DND-41 (cell line): Measurements from ENCODE around the gene SIPA1L3.

Experiments used
- ATAC-seq: fragments of 200-7000 bp; cut with Tn5 transposase; 3 replicates; pipeline ENCODE4 v1.9.1; 2021; ENCODE audit warnings: low read depth; ENCODE audit not compliant: insufficient read depth
- DNase-seq: peaks from one replicate; pipeline ENCODE4 v3.0.0-alpha.2; 2020
- H2AFZ ChIP-seq: 2 replicates; pipeline ENCODE4 v1.6.0; 2012; ENCODE audit warnings: low read depth, low read length
- H3K27ac ChIP-seq: 2 replicates; pipeline ENCODE4 v1.5.1; 2012; ENCODE audit warnings: low read length, inconsistent platforms
- H3K27me3 ChIP-seq: fragments of 200-600 bp; sonication (generic); 2 replicates; pipeline ENCODE4 v1.6.0; 2012; ENCODE audit warnings: low read length, mild to moderate bottlenecking, inconsistent platforms; ENCODE audit not compliant: insufficient read depth, poor library complexity
- H3K36me3 ChIP-seq: 2 replicates; pipeline ENCODE4 v1.5.1; 2012; ENCODE audit warnings: low read length, inconsistent platforms; ENCODE audit not compliant: insufficient read depth
- H3K4me1 ChIP-seq: 2 replicates; pipeline ENCODE4 v1.5.1; 2012; ENCODE audit warnings: mild to moderate bottlenecking, low read length; ENCODE audit not compliant: insufficient read depth
- H3K4me2 ChIP-seq: 2 replicates; pipeline ENCODE4 v1.6.0; 2012; ENCODE audit warnings: mild to moderate bottlenecking, moderate library complexity, low read length, inconsistent platforms; ENCODE audit not compliant: insufficient read depth
- H3K4me3 ChIP-seq, 2 experiments: fragments of 200-600 bp in 1 of 2; shearing (Covaris generic) in 1 of 2; 2 replicates each; pipeline ENCODE4 v1.5.1; 2012 to 2016; ENCODE audit warnings: inconsistent platforms in 2 of 2, low read length in 2 of 2, mild to moderate bottlenecking in 2 of 2, low read depth in 1 of 2, moderate library complexity in 1 of 2
- H3K79me2 ChIP-seq: 2 replicates; pipeline ENCODE4 v1.6.0; 2012; ENCODE audit warnings: low read length, inconsistent platforms; ENCODE audit not compliant: insufficient read depth
- H3K9ac ChIP-seq: 2 replicates; pipeline ENCODE4 v1.6.0; 2012; ENCODE audit warnings: low read depth, mild to moderate bottlenecking, inconsistent platforms, low read length, moderate library complexity
- H3K9me3 ChIP-seq: 2 replicates; pipeline ENCODE4 v1.5.1; 2012; ENCODE audit warnings: low read length, moderate library complexity, mild to moderate bottlenecking, inconsistent platforms; ENCODE audit not compliant: insufficient read depth, severe bottlenecking
- H4K20me1 ChIP-seq: 2 replicates; pipeline ENCODE4 v1.6.0; 2012; ENCODE audit warnings: low read length; ENCODE audit not compliant: insufficient read depth
- EZH2 ChIP-seq: IDR thresholded peaks from 3 replicates; pipeline ENCODE4 v1.6.1; 2012; ENCODE audit warnings: borderline replicate concordance, low read depth, mild to moderate bottlenecking, moderate library complexity, low read length, inconsistent platforms; ENCODE audit not compliant: severe bottlenecking
- TF ChIP-seq, protein P1 (sequence below): IDR thresholded peaks from 2 replicates; pipeline ENCODE4 v1.5.1; 2012; ENCODE audit warnings: borderline replicate concordance, low read length, moderate library complexity, mild to moderate bottlenecking; ENCODE audit not compliant: poor library complexity, severe bottlenecking; ENCODE audit errors: extremely low read depth

The SIPA1L3 gene

DNA sequence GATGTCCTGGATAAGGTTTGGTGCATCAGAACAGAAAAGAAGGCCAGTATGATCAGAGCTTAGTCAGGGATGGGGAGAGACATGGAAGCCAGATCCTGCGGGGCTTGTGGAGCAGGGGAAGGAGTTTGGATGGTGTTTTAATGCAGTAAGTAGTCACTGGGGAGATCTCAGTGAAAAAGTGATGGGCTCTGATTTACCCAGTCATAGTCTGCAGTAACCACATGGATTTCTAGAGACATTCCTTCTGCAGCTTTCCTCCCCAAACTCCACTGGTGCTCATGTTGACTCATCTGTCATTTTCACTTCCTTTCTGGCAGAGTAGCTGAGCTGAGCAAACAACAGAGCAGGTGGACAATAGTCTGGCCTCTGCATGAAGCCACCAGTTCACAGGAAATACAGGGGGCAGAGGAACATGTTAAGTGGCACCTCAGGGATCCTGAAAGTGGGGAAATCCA is 172.9 kb downstream of the SIPA1L3 start:
- Histone ChIP-seq H3K4me3 (no peak overlapping the region), H3K9ac (no peak overlapping the region), H3K27me3 (no peaks in the 10 kb centered on the region), H3K9me3 (no peaks in the 10 kb centered on the region), H2AFZ (no peak overlapping the region), H3K4me2 (no peak overlapping the region), H3K27ac (no peak overlapping the region), H3K36me3 (peaks cover 10% of the 10 kb centered on the region; the same call in 1 of the 2 replicates), H3K4me1 (no peaks in the 10 kb centered on the region), H3K79me2 (no peaks in the 10 kb centered on the region), H4K20me1 (no peaks in the 10 kb centered on the region)
- TF ChIP-seq, protein P1, sequence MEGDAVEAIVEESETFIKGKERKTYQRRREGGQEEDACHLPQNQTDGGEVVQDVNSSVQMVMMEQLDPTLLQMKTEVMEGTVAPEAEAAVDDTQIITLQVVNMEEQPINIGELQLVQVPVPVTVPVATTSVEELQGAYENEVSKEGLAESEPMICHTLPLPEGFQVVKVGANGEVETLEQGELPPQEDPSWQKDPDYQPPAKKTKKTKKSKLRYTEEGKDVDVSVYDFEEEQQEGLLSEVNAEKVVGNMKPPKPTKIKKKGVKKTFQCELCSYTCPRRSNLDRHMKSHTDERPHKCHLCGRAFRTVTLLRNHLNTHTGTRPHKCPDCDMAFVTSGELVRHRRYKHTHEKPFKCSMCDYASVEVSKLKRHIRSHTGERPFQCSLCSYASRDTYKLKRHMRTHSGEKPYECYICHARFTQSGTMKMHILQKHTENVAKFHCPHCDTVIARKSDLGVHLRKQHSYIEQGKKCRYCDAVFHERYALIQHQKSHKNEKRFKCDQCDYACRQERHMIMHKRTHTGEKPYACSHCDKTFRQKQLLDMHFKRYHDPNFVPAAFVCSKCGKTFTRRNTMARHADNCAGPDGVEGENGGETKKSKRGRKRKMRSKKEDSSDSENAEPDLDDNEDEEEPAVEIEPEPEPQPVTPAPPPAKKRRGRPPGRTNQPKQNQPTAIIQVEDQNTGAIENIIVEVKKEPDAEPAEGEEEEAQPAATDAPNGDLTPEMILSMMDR = no peak
- no peak for TF ChIP-seq EZH2
- no peak for DNase-seq
- ATAC-seq = no peak

DNA sequence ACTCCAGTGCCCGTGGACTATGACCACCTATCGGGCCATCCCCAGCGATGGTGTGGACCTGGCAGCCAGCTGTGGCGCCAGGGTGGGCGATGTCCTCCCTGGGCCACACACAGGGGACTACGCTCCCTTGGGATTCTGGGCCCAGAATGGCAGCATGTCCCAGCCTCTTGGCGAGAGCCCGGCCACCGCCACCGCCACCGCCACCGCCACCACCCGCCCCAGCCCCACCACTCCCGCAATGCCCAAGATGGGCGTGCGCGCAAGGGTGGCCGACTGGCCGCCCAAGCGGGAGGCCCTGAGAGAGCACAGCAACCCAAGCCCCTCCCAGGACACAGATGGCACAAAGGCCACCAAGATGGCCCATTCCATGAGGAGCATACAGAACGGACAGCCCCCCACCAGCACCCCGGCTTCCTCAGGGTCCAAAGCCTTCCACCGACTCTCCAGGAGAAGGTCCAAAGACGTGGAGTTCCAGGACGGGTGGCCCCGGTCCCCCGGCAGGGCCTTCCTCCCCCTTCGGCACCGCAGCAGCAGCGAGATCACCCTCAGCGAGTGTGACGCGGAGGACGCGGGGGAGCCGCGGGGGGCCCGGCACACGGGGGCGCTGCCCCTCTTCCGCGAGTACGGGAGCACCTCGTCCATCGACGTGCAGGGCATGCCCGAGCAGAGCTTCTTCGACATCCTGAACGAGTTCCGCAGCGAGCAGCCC is 174.7 kb downstream of the SIPA1L3 start:
- H3K36me3 ChIP-seq = peaks cover 10% of the 10 kb centered on the region; the same call in 1 of the 2 replicates
- H2AFZ ChIP-seq = no peak overlapping the region
- DNase-seq (no peak), ATAC-seq (no peak)
- no peak overlapping the region for H3K9ac ChIP-seq
- TF ChIP-seq, protein P1 = no peak
- TF ChIP-seq EZH2 = no peak
- no peak overlapping the region for H3K4me2 ChIP-seq
- H3K4me3 ChIP-seq = no peak overlapping the region
- H3K4me1 ChIP-seq = no peaks in the 10 kb centered on the region
- no peaks in the 10 kb centered on the region for H3K27me3 ChIP-seq
- no peaks in the 10 kb centered on the region for H3K9me3 ChIP-seq
- H4K20me1 ChIP-seq = no peaks in the 10 kb centered on the region
- no peak overlapping the region for H3K27ac ChIP-seq
- no peaks in the 10 kb centered on the region for H3K79me2 ChIP-seq

DNA sequence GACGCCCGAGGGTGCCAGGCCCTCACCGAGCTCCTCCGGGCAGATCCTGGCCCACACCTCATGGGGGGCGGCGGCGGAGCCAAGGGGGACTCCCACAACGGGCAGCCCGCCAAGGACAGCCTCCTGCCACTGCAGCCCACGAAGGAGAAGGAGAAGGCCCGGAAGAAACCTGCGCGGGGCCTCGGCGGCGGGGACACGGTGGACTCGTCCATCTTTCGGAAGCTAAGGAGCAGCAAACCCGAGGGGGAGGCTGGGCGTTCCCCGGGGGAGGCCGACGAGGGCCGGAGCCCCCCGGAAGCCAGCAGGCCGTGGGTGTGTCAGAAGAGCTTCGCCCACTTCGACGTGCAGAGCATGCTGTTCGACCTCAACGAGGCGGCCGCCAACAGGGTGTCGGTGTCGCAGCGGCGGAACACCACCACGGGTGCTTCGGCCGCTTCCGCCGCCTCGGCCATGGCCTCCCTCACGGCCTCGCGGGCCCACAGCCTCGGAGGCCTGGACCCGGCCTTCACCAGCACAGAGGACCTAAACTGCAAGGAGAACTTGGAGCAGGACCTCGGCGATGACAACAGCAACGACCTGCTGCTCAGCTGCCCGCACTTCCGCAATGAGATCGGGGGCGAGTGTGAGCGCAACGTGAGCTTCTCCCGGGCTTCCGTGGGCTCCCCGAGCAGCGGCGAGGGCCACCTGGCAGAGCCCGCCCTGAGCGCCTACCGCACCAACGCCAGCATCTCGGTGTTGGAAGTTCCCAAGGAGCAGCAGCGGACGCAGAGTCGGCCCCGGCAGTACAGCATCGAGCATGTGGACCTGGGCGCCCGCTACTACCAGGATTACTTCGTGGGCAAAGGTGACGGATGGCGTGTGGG is 175.5 kb downstream of the SIPA1L3 start:
- Histone ChIP-seq H3K36me3 (peaks cover 10% of the 10 kb centered on the region; the same call in 1 of the 2 replicates), H2AFZ (no peak overlapping the region), H3K9me3 (no peaks in the 10 kb centered on the region), H3K9ac (no peak overlapping the region), H3K4me3 (no peak overlapping the region), H3K79me2 (no peaks in the 10 kb centered on the region), H3K27me3 (no peaks in the 10 kb centered on the region), H3K4me2 (no peak overlapping the region), H4K20me1 (no peaks in the 10 kb centered on the region), H3K4me1 (no peaks in the 10 kb centered on the region), H3K27ac (no peak overlapping the region)
- no peak for DNase-seq
- TF ChIP-seq, protein P1 = no peak
- no peak for TF ChIP-seq EZH2
- no peak for ATAC-seq
